ENCODE results near the gene SFI1.

GRCh38 chr22:31613904-31614296 is 117.6 kb downstream of the SFI1 start:
- TF ChIP-seq CTCF (IDR thresholded peaks at IDR 0.05 in 8 of 11, conservative IDR thresholded peaks at IDR 0.05 in 3 of 11), result no peak
- TF ChIP-seq POLR2AphosphoS5 (IDR thresholded peaks at IDR 0.05), result no peak
- no peak for TF ChIP-seq POLR2A (IDR thresholded peaks at IDR 0.05)
